Epidermal melanocyte (primary cell): ENCODE measurements around the gene MAIP1.
A peak's percentile ranks its signal among the peaks of the same experiment; 100 is the strongest.

Source experiments
- DNase-seq: peaks from one replicate; pipeline ENCODE4 v3.0.0; 2011; ENCODE audit warnings: low spot score; ENCODE audit not compliant: insufficient read length

MAIP1 gene

DNA sequence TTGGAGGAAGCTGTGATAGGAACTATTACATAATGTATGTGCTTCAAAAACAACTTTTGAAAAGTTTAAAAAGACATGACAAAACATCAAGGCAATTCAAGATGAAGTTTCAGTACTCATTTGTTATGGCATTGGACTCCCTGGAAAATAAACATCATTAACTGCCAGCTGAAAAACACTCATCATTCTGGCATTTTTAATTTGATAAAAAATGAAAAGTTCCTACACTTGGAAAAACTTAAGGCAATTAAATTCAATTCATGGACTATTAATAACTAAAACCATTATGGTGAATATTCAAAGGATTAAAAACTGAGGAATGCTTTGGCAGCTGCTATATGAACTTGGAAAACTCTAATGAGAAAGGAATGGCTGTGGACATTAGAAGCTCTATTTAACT, 8.5 kb upstream of the MAIP1 start:
- no peak for DNase-seq

DNA sequence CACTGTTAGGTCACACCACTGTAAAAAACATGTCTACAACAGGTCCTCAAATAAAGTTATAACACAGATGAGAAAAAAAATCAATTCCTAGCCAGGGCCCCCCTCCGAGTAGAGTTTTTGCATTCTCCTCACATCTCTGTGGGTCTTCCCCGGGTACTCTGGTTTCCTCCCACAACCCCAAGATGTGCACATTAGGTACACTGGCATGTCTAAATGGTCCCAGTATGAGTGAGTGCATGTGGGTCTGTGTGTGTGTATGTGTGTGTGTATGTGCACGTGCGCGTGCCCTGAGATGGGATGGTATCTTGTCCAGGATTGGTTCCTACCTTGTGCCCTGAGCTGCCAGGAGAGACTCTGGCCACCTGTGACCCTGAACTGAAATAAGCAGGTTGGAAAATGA, 5.0 kb upstream of the MAIP1 start:
- DNase-seq: no peak

DNA sequence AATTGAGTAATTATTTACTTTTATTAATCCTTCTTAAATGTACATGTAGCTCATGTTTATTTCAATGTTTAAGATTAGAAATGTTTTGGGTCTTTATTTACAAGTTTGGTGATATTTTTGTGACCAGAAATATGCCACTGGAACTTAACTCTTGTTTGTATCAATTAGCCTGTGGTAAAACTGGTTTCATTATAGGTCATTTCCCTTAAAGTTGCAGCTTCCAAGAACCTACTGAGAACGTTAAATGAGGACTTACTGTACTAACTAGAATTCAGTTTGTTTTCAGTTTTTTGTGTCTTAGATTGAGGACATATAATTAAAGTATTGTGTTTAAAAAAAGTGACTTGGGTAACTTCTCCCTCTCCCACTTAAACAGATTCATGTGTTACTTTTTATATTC, 4.4 kb upstream of the MAIP1 start:
- DNase-seq: no peak

DNA sequence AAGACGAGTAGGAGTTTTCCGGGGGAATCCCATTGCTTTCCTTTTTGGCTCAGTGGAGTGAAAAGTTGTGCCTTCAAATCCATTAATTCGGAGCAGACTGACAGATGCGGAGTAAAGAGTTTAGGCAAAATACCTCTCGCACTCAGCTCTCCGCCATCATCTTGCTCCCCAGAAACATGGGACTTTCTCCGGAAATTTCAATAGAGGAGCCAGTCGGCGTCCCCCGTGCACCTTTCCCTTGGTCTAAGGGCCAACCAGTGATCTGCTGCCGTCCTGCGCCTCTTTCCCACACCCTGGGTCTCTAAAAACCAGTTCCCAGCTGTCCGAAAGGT, 409 bp upstream of the MAIP1 start:
- DNase-seq: peak; percentile 31

DNA sequence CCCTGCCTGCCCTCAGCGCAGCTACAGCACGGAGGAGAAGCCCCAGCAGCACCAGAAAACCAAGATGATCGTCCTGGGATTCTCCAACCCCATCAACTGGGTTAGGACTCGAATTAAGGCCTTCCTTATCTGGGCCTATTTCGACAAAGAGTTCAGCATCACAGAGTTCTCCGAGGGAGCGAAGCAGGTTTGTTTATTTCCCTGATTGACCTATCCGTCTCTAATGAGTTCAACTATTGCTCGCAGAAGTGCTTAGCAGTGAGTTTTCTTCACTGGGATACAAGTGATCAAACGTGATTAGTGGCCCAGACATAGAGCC, 639 bp downstream of the MAIP1 start:
- DNase-seq: no peak

DNA sequence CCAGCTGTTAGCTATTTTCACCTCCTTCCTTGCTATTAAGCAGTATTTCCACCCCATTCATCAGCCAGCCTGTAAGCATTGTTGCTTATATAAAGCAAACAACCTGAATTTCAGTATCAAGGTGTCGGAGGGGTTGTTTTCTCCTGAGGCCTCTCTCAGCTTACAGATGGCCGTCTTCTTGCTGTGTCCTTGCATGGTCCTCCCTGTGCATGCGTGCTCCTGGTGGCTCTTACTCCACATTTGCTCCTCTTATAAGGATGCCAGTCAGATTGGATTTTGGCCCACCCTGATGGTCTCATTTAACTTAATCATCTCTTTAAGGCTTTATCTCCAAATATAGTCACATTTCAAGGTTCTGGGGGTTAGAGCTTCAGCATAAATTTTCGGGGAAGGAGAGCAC, 2.6 kb downstream of the MAIP1 start:
- DNase-seq: no peak

DNA sequence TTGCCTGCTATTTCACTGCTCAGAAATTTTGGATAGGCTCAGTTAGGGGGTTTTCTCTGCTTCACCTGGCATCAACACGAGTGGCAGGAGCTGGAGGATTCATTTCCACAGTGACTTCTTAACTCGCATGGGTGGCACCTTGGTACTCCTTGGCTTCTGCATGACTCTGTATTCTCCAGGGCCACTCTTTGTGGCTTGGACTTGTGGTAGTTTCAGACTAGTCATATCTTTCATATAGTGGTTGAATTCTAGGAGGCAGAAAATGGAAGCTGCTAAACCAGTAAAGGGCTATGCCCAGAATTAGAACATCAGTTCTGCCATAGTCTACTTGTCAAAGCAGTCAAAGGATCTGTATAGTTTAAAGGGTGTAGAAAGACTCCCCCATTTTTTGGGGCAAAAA, 6.8 kb downstream of the MAIP1 start:
- no peak for DNase-seq

DNA sequence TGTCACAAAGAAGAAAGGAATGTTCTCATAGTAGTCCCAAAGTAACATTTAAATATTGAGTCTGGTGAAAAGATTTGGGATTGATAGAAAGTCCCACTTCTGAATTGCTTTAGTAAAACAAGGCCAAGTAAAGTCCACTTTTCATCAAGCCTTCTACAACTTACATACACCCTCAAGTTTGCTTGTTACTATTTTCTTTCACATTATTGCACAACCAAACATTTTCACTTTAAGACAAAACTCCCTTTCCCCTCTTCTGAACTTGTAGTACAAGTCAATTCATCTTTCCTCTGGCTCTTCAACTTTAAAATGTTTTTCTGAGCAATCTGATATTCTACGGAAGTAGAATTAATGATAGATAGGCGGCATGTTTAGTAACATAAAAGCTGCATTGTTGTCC, 11.0 kb downstream of the MAIP1 start:
- no peak for DNase-seq

DNA sequence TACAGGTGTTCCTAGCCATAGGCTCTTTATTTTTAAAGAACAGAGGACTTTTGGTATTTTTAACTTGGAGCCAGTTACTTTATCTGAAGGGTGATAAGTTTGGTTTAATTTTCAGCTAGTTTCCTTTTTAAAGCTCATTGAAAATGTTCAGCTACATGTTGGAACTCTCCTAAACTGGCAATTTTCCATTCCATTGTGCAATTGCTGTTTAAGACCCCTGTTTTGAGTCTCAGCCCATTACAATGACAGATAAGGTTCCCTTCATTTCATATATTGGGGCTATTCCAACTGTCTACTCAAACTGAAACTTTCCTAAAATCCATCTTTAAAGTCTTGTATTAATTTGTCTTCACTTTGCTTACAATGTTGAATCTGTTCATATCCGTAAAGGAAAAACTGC, 11.6 kb downstream of the MAIP1 start:
- no peak for DNase-seq

DNA sequence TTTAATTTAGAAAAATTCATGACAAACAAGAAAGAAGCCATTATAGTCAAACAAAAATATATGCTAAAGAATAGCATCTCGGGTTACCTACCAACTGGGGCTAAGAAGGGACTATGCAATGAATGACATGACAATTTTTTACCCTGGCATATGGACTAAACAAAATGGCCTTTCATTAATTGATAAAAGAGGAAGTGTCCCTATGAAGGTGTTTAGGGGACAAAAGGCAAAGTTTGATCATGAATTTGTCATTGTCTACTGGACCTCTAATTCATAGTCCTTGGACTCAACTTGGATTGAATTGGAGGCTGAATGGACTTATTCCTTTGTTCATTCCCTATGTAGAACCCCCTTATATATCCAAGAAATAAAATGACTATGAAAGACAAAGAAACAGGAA, 12.7 kb downstream of the MAIP1 start:
- DNase-seq: no peak

DNA sequence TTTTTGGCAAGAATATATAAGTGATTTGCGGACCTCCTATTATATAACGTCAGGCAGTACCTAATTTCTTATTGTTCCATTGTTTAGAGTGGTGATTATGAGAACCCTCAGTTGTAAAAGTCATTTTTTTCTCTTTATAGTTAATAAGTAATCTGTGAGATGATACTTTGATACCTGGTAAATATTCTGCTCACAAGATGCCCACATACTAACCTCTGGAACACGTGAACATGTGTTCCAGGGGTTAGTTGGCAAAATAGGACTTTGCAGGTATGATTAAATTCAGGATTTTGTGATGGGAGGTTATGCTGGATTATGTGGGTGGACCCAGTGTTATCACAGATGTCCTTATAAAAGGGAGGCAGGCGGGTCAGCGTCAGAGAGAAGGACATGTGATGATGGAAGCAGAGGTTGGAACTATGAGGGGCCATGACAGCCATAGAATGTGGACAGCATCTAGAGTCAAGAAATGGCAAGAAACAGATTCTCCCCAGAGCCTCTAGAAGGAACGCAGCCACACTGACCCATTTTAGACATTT, 16.8 kb downstream of the MAIP1 start:
- no peak for DNase-seq

DNA sequence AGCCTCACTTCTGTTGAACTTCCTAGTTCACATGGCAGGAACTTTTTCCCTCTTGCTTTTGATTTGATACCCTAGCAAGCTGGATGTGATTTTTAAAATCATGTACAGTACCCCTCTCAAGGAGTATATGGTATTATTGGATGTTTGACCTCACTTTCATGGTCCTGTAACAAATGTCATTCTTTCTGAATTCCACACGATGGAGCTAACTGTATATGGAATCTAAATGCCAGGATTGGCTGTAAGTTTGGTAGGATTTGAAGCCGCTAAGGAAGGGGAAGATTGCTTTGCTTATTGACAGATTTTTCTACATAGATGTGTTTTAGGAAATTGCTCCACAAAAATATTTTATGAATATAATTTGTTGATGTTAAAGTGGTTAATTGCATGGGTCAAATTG, 18.3 kb downstream of the MAIP1 start:
- DNase-seq: no peak

DNA sequence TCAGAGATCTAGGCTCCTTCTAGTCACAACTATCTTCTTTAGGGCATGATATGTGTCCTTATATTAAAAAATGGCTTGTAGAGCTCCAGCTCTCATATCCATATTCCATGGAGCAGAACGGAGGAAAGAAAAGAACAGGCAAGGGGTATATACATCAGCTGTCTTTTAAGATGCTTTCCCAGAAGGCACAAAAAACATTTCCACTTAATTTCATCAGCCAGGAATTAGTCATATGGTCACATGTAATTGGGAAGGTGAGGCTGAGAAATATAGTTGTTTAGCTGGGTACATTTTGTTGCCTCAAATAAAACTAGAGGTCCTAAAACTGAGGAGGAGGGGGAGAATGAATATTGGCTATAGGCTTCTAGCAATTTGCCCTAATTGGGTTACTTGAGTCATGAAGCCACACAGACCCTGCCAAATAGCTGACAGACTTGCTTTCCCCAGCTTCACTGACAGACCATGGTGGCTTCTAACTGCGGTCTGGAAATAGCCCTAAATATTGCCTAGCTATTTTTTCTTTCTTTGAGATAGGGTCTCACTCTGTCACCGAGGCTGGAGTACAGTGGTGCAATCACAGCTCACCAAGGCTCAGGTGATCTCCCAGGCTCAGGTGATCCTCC, 20.0 kb downstream of the MAIP1 start:
- DNase-seq: no peak

DNA sequence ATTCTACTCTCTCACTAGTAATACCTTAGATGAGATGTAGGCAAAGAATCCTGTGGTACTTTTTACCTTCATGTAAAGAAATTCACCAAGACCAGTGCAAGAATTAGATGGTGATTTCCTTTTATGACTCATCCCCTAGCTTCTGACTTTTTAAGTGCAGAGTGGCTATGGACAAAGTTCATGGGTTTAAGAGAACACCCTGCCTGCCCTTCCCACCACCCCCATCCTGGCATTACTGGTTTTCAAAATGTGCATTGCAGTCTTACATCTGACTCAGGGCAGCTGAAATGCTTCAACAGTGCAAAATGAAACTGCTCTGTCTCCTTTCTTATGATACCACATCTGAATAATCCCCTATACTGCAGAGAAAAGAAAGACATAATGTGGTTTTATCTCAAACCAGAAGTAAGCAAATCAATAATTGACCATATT, 22.6 kb downstream of the MAIP1 start:
- DNase-seq: no peak

DNA sequence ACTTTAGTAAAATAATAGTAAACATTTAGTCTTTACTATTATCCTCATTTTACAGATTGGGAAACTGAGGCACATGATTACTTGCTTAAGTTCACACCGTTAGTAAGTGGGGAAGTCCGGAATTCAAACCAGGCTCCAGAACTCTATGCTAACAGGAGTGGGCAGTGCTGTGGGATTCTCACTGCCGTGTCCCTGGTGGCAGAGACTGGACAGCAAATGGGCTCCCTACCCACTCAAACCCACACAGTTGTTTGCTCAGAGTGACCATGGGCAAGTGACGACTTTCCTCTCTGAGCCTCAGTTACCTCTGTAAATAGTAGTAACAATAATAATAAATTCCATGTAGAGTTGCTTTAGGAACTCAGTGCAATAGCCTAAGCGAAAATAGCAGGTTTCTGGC, 24.0 kb downstream of the MAIP1 start:
- no peak for DNase-seq

DNA sequence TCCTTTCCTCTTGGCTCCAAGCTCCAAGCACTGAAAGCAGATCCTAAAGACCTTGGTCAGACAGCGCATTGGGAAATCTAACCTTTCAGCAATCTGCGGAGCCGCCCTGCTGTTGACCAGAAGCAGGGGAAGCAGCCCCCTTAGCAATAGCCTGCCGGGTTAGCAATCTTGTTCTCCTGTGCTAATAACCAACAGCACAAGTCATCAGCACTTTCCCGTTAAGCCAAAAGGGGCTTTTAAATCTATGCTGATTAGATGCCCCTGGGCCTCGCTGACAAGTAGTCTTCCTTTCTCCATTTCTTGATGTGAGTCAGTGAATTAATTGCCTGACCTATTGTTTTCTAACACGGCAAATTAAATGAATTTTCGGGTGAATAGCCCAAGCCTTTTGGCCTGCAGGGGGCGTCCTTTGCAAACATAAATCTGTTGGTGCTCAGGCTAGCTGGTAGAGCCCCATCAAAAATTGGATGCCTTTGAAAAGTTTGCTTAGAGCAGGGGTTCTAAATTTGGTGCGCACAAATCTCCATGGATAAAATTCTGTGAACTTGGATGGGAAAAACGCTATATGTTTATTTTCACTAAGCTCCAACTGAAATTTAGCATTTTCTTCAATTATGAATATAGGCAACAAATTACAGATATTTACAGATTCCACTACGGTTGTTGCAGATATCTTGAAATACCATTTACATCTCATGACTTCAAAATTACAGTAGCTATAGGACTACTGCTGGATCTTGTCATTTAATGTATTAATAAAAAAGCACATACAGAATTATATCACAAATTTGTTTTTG, 24.6 kb downstream of the MAIP1 start:
- peak; percentile 58 for DNase-seq

DNA sequence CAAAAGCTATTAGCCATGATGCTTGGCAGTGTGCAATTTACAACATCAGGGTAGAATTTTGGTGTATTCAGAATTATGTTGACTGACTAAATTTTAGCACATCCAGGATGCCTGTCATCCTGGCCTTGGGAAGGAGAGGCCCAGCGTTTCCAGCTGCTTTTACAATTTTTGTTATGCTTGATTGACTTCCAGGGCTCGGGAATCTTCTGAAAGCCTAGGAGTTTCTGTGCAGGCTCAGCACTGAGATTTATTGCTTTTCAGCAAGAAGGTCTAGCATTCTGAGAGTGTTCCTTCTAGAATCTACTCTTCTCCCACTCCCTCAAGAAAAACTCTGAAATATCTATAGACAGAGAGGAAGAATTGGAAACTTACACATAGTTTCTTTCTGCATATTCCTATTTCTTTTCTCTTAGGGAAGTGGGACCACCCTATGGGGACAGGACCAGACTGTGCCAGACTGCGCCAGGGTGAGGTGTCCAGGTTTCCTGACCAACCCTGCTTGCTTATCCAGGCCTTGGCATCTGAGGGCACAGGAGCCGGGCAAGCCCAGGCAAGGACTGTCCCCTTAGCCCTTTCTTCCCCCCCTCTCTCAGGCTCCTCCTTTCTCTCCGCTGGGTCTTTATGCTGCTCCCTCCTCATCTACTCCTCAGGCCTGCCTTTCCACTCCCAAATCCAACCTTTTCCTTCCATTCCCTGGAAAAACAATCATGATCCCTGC, 26.9 kb downstream of the MAIP1 start:
- no peak for DNase-seq

DNA sequence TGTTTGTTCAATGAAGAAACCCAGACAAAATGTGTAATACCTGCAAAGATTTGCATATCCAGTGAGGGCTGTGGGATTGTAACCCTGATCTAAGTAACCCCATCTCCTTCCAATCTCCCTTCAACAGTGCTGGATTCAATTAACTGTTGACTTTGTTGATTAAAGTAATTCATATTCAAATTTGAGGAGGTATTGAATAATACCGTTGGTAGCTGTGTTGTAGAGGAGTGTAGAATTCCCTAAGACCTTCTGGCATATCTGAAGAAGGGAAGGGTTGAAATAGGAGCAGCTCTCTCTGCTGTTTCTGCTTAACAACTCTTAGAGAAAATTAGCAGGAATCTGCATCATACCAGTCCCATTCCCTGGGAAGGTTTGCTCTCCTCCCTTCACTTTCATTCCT, 28.2 kb downstream of the MAIP1 start:
- no peak for DNase-seq

DNA sequence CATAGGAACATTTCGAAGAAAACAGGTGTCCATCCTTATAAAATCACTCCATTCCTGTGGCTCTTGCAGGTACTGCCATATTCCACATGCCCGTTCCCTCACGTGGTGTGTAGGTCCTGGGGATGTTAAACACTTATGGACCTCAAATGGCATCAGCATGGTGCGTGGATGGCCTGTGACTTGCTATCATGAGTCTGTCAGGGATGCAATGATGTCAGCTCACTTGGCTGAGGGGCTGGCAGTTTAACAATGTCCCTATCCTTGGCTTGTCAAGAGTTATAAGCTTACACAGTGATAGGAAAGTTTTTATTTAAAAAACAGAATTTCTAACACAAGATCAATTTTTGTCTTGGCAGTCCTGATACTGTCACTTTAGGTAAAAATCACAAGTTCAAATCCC, 28.8 kb downstream of the MAIP1 start:
- no peak for DNase-seq

DNA sequence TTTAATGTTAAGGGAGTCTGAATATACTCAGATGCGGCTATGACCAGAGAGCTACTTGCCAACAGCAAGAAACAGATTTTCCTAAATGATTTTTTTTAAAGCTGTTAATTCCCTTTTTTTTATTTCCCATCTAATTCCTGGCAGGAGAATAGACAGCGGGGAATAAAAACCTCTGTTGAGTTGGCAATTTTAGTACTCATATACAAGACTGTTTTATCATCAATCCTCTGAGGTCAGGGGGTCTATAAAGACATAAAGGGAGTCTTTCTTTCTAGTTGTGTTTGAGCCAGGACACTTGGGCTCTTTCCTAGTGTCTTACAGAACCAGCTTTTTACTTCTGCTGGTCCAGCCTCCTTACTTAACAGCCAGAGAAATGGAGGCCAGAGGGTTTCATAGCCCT, 29.4 kb downstream of the MAIP1 start:
- DNase-seq: no peak

DNA sequence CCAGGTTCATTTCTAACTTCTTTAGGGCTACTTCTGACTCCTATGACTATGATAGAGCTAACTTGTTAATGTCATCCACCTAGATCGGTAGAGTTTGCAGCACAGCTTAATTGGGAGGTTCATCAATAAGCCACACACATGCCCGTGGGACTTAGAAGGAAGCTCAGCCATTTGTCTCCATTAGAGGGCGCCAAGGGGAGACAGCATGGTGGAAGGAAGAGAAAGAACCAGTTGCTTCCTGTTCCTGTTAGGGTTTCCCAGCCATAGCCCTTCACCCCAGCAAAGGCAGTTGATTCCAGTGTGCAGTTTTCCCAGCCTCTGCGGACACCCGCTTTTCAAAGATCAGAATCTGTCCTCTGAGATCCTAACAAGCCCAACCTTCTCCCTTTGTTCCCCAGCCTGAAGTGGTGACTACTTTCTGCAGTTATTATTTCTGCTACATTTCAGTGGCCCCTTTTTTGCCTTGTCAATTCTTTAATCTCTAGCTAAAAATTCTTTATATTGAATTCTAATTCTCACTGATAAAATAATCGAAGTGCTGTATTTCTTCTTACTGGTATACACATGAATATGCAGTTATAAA, 30.3 kb downstream of the MAIP1 start:
- peak; percentile 51 for DNase-seq

DNA sequence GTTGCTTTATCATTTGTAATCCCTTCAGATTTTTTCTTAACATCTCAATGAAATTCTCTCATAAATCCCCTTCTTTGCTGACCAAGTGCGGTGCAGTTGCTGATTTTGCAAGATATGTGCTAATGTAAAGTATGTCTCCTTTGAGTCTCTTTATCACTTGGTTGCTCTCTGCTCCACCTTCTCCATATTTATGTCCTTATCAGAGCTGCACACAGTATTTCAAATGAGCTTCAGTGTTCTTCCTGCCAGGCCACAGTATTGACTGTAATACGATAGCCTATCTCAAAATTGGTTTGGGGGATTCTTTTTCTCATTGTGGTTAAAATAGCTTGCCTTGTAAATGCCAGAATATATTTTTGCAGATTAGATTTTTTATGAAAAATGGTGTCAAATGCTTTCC, 32.2 kb downstream of the MAIP1 start:
- DNase-seq: no peak
